HG03139 (cell line): ENCODE data around the gene KDM4F.

ENCODE experiments used
- ATAC-seq: cut with Tn5 transposase; IDR thresholded peaks from one replicate; pipeline ENCODE4 v1.9.1; 2021; ENCODE audit not compliant: unreplicated experiment

The KDM4F gene

DNA sequence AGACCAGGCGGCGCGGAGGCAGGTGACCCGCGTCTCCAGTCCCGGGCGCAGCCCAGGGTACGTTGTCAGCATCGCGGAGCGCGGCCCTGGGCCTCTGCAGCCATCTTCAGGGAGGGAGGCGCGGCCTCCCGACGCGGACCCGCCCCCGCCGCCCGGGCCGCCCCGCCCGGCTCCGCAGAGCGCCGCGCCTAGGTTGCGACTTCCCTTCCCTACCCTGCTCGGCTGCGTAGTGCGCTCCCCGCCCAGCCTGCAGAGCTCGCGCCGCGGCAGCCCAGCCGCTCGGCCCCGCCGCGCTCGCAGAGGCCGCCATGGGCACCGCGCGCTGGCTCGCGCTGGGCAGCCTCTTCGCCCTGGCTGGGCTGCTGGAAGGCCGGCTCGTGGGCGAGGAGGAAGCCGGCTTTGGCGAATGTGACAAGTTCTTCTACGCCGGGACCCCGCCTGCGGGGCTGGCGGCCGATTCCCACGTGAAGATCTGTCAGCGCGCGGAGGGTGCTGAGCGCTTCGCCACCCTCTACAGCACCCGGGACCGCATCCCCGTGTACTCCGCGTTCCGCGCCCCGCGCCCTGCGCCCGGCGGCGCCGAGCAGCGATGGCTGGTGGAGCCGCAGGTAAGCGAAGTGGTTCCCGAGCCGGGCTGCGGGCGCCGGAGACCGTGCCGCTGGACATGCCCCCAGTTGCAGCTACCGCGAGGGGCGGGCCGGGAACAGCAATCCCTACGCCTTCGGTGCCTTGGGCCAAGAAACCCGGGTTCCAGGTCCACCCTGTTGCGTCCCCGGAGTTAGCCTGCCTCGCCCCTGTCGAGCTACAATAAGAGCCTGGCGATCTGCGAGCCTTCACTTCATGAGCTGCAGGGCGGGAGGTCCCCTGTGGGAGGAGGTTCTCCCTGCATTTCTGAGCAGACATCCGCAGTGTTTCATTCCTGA is 40.7 kb downstream of the KDM4F start, which contains the start of gene ENDOD1:
ENDOD1 (plus strand) TSS at position 227 of the 923 bp plus-strand sequence; CDS start at position 309, 82 bp downstream.
- ATAC-seq, result peak; percentile 85

DNA sequence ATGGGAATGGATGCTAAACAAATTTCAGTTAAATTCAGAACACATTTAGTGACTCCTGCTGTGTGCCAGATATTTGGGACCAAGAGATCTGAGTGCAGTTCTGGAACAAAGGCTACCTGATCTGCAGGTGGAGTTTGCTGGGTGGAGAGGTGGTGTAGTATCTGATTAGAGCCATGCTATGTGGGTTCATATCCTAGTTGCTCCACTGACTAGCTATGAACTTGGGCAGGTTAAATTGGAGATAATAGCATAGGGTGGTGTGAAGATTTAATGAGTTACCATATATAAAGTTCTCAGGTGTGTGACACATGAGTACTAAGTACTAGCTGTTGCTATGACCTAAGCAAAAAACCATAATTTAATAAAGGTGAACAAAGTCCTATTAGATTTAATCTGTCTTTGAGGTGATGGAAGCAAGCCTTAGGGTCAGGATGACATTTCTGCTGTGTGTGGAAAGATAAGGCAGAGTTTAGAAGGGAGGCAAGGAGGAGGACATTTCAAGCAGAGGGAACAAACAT is 42.5 kb downstream of the KDM4F start:
- ATAC-seq, result no peak

DNA sequence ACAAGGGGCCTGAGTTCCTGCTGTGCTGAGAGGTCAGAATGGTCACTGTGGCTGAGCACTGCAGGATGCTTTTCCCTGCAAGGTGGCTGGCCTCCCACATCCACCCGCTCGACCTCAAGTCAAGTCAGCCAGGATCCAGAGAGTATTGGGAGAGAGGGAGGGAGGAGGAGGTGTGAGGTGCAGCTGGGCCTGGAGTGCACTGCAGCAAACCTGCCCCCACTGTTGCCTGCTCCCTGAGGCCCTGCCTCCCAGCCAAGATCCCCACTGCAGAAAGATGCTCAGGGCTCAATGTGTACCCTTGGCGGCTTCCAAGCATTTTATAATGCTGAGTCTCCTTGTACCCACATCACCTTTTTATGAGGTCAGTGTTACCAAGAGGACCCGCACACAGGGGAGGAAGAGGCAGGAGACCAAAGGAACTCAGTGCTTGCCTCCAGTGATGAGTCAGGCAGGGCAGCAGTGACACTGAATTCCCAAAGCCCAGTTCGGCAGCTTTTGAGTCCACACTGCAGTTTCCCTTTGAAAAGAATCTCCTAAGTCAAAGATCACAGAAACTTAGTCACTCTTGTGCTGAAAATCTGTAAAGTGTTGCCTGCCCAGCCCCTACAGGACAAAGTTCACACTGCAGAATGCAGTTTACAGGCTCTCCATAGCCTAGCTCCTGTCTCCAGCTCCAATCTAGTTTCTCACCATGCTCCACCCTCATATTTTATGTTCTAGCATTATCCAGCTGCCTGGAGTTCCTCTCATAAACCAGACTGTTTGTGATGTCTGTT is 43.5 kb downstream of the KDM4F start:
- no peak for ATAC-seq

- no peak for ATAC-seq
These were observed 44.3 kb downstream of the KDM4F start for GRCh38 chr11:95093548-95093947.

- peak; percentile 61 for ATAC-seq
These were observed 46.8 kb downstream of the KDM4F start for GRCh38 chr11:95095858-95096587.

GRCh38 chr11:95097209-95097608 is 48.0 kb downstream of the KDM4F start:
- ATAC-seq, result no peak

DNA sequence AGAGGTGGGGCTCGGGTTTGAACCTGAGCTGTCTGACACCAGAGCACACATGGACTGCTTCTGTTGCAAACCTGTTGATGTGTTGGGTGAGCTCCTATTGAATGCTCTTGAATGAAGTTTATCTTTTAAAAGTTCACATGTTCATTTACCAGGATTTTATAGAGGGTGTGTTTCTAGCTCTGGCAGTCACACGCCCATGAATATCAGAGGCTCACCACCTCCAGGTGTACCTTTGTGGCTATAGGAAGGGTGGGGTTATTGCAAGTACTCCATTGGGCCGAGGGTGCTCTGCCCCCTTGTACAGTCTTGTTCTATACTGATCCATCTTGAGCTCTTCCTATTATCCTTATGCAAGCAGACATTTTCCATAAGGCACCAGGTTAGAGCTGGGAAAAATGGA is 49.6 kb downstream of the KDM4F start:
- ATAC-seq, result no peak

DNA sequence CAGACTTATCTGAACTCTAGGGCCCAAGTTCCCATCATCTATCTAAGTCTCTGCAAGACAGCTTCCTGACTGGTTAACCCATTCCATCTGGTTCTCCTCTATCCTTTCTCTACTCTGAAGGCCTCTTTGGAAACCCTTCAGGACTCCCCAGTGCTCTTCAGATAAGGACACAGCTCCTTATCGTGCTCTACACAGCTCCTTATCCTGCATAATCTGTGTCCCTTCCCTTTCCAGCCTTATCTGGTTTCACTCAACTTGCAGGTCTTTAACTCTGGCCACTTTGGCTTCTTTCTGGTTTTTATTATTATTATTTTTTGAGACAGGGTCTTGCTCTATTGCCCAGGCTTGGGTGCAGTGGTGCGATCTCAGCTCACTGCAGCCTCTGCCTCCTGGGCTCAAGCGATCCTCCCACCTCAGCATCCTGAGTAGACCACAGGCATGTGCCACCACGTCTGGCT is 51.0 kb downstream of the KDM4F start:
- ATAC-seq, result no peak
